HFF-Myc (cell line): ENCODE results near the gene RPP38.

Experiments
- DNase-seq: peaks from one replicate; pipeline ENCODE4 v3.0.0-alpha.2; 2011; ENCODE audit warnings: low read depth; ENCODE audit errors: extremely low read depth
- H3K4me3 ChIP-seq: replicated peaks from 2 replicates; pipeline ENCODE4 v1.5.1; 2011; ENCODE audit warnings: low read depth, mild to moderate bottlenecking, control low read depth, low read length
- CTCF ChIP-seq: IDR thresholded peaks from 2 replicates; pipeline ENCODE4 v1.5.1; 2012; ENCODE audit warnings: mild to moderate bottlenecking, low read depth, low read length, control low read depth; ENCODE audit errors: missing control alignments

The RPP38 gene

GRCh38 chr10:15137636-15138035 lies 40.5 kb downstream of the RPP38 start:
- DNase-seq, result no peak
- TF ChIP-seq CTCF, result no peak
- no peak overlapping the region for H3K4me3 ChIP-seq

- DNase-seq, result no peak
- H3K4me3 ChIP-seq, result no peak overlapping the region
- no peak for TF ChIP-seq CTCF
Observed at GRCh38 chr10:15140698-15141097, 43.5 kb downstream of the RPP38 start.

- no peak for DNase-seq
- H3K4me3 ChIP-seq, result no peak overlapping the region
- TF ChIP-seq CTCF, result no peak
Observed at GRCh38 chr10:15141136-15142054, 44.2 kb downstream of the RPP38 start.

GRCh38 chr10:15144788-15145187 lies 47.6 kb downstream of the RPP38 start:
- TF ChIP-seq CTCF, result no peak
- DNase-seq, result no peak

GRCh38 chr10:15146366-15146765 lies 49.2 kb downstream of the RPP38 start:
- no peak for TF ChIP-seq CTCF
- no peak overlapping the region for H3K4me3 ChIP-seq
- no peak for DNase-seq

More at GRCh38 chr10:15144788-15145187, 47.6 kb downstream of the RPP38 start:
- H3K4me3 ChIP-seq, result no peak overlapping the region

GRCh38 chr10:15147594-15148392 lies 50.6 kb downstream of the RPP38 start:
- TF ChIP-seq CTCF, result no peak
- no peak for DNase-seq
- H3K4me3 ChIP-seq, result no peak overlapping the region
